Activated T-helper 2 cell treated with anti-CD3 and anti-CD28 coated beads, Interferon-gamma antibody, Interleukin-2, Interleukin-4, amounts not matched to agents 10 μg/mL and 5 μg/mL and 100 μg/mL, durations not matched to agents 14 hours and 24 hours and 36 hours (primary cell): Measurements from ENCODE around the gene SNED1. TPM values are rescaled to one million over a fixed set of nuclear protein-coding genes. Genes with fewer than 3 reads are reported as not detected.

Experiments
- DNase-seq: peaks from one replicate; pipeline ENCODE4 v3.0.0; 2021; ENCODE audit warnings: low spot score
- H3K27ac Mint-ChIP-seq: one replicate; pipeline ENCODE4 v1.8.0; 2021; ENCODE audit warnings: mixed read lengths
- H3K27me3 Mint-ChIP-seq: one replicate; pipeline ENCODE4 v1.8.0; 2021; ENCODE audit warnings: low read depth, mixed read lengths
- H3K36me3 Mint-ChIP-seq: one replicate; pipeline ENCODE4 v1.8.0; 2021; ENCODE audit warnings: low read depth, mixed read lengths
- H3K4me1 Mint-ChIP-seq: one replicate; pipeline ENCODE4 v1.8.0; 2021; ENCODE audit warnings: low read depth, mixed read lengths
- H3K4me3 Mint-ChIP-seq: one replicate; pipeline ENCODE4 v1.8.0; 2021; ENCODE audit warnings: low read depth, mild to moderate bottlenecking, moderate library complexity, mixed read lengths
- H3K9me3 Mint-ChIP-seq: one replicate; pipeline ENCODE4 v1.8.0; 2021; ENCODE audit warnings: mixed read lengths
- intact Hi-C: fragments of 100-400 bp; cut with micrococcal nuclease; formaldehyde crosslinking; loops from one replicate; pipeline ENCODE4 v1.15.1; 2023
- total RNA-seq: library from RNA; stranded (reverse); gene quantifications from 2 replicates; pipeline ENCODE4 v1.2.3, GENCODE V29; 2022

SNED1 gene
- total RNA-seq, 1 donor from 2014 or later = 1.5 TPM

GRCh38 chr2:241080405-241081189 lies 82.2 kb downstream of the SNED1 start:
- no peaks in the 10 kb centered on the region for H3K27me3 Mint-ChIP-seq
- H3K9me3 Mint-ChIP-seq = no peaks in the 10 kb centered on the region
- intact Hi-C loops = no loop called here
- peaks cover 12% of the 10 kb centered on the region for H3K36me3 Mint-ChIP-seq
- H3K27ac Mint-ChIP-seq = no peak overlapping the region
- no peaks in the 10 kb centered on the region for H3K4me1 Mint-ChIP-seq
- no peak overlapping the region for H3K4me3 Mint-ChIP-seq
- no peak for DNase-seq

- no peak for DNase-seq
- no peaks in the 10 kb centered on the region for H3K4me1 Mint-ChIP-seq
- peaks cover 14% of the 10 kb centered on the region for H3K36me3 Mint-ChIP-seq
- intact Hi-C loops = no loop called here
- H3K4me3 Mint-ChIP-seq = no peak overlapping the region
- no peaks in the 10 kb centered on the region for H3K27me3 Mint-ChIP-seq
- no peaks in the 10 kb centered on the region for H3K9me3 Mint-ChIP-seq
- no peak overlapping the region for H3K27ac Mint-ChIP-seq
Observed at GRCh38 chr2:241081190-241081642, 82.8 kb downstream of the SNED1 start.

DNA sequence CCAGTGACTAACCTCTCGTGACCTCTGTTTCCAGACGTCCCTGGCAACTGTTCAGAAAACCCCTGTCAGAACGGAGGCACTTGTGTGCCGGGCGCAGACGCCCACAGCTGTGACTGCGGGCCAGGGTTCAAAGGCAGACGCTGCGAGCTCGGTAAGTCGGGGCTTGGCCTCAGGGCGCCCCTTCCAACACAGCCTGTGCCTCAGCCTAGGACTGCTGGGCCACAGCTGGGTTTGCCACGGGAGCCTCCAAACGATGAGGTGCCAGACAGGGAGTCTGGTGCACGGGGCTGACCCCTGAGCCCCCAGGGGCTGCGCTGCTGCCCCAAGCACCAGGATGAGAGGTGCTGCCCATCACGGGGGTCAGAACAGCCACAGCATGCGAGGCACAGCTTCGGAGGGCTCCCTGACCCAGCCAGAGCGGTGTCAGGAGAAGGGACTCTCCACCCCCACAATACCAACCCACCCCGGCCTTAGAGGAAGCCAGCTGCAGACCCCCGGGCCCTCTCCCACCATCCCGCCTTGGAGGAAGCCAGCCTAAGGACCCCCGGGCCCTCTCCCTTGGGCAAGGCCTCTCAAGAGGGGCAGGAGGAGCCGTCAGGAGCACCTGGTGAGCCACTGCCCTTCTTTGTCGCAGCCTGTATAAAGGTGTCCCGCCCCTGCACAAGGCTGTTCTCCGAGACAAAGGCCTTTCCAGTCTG lies 83.4 kb downstream of the SNED1 start:
- no peak overlapping the region for H3K27ac Mint-ChIP-seq
- DNase-seq = no peak
- peaks cover 19% of the 10 kb centered on the region for H3K36me3 Mint-ChIP-seq
- H3K9me3 Mint-ChIP-seq = no peaks in the 10 kb centered on the region
- no peaks in the 10 kb centered on the region for H3K4me1 Mint-ChIP-seq
- intact Hi-C loops = no loop called here
- no peak overlapping the region for H3K4me3 Mint-ChIP-seq
- no peaks in the 10 kb centered on the region for H3K27me3 Mint-ChIP-seq

DNA sequence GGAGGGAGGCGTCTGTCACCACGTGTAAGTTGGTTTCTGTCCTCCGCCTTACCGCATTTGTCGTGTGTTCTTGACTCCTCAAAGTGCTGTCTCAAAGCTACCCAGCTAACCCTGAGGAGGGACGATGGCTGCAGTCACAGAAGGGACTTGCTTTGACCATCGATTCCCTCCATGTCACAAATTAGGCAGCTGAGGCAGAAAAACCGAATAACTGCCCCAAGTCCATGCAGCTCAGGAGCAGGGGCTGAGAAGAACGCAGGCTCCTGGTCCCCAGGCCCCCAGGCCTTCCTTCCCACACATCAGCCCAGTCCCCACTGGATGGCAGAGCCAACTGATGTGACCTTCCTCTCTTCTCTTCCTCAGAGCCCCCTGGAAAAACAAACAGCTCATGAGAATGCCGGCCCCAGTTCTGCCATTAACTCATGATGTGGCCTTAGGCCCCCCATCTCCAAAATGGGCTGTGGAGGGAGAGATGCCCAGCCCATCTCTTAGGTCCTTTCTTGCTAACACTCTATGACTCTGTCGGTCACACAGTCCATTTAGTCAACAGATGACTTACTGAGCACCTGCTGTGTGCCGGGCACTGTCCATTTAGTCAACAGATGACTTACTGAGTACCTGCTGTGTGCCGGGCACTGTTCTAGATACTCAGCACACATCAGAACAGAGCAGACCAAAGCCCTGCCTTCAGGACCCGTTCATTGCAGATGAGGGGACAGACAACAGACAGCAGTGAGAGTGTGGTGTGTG lies 84.1 kb downstream of the SNED1 start:
- DNase-seq = no peak
- H3K4me3 Mint-ChIP-seq = no peak overlapping the region
- H3K9me3 Mint-ChIP-seq = no peaks in the 10 kb centered on the region
- no peaks in the 10 kb centered on the region for H3K27me3 Mint-ChIP-seq
- intact Hi-C loops = no loop called here
- no peak overlapping the region for H3K27ac Mint-ChIP-seq
- peaks cover 21% of the 10 kb centered on the region for H3K36me3 Mint-ChIP-seq
- no peaks in the 10 kb centered on the region for H3K4me1 Mint-ChIP-seq

- intact Hi-C loops = no loop called here
Observed at GRCh38 chr2:241083091-241083415, 84.6 kb downstream of the SNED1 start.

DNA sequence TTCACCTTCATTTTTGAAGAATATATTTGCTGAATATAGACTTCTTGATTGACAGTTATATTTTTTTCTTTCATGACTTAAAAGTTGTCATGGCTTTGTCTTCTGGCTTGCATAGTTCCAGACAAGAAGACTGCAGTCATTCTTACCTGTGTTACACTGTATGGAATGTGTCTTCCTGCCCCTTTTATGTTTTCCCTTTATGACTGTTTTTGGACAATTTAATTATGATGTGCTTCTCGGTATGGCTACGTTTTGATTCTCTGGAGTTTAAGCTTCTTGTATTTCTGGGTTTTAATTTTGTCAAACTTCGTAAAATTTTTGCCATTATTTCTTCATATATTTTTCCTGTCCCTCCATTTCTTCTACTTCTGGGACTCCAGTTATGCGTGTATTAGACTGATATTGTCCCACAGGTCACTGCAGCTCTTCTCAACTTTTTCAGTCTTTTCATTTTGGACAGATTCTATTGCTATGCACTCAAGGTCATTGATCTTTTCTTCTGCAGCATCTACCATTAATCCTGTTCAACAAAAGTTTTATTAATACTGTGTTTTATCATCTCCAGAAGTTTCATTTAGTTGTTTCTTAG lies 86.5 kb downstream of the SNED1 start:
- H3K9me3 Mint-ChIP-seq = no peaks in the 10 kb centered on the region
- no peaks in the 10 kb centered on the region for H3K4me1 Mint-ChIP-seq
- no peak overlapping the region for H3K27ac Mint-ChIP-seq
- peaks cover 40% of the 10 kb centered on the region for H3K36me3 Mint-ChIP-seq
- H3K27me3 Mint-ChIP-seq = no peaks in the 10 kb centered on the region
- DNase-seq = no peak
- intact Hi-C loops = no loop called here
- no peak overlapping the region for H3K4me3 Mint-ChIP-seq

More at GRCh38 chr2:241083091-241083415, 84.6 kb downstream of the SNED1 start:
- no peak for DNase-seq
- Mint-ChIP-seq H3K4me3 (no peak overlapping the region), H3K36me3 (peaks cover 26% of the 10 kb centered on the region), H3K9me3 (no peaks in the 10 kb centered on the region), H3K4me1 (no peaks in the 10 kb centered on the region), H3K27ac (no peak overlapping the region), H3K27me3 (no peaks in the 10 kb centered on the region)

DNA sequence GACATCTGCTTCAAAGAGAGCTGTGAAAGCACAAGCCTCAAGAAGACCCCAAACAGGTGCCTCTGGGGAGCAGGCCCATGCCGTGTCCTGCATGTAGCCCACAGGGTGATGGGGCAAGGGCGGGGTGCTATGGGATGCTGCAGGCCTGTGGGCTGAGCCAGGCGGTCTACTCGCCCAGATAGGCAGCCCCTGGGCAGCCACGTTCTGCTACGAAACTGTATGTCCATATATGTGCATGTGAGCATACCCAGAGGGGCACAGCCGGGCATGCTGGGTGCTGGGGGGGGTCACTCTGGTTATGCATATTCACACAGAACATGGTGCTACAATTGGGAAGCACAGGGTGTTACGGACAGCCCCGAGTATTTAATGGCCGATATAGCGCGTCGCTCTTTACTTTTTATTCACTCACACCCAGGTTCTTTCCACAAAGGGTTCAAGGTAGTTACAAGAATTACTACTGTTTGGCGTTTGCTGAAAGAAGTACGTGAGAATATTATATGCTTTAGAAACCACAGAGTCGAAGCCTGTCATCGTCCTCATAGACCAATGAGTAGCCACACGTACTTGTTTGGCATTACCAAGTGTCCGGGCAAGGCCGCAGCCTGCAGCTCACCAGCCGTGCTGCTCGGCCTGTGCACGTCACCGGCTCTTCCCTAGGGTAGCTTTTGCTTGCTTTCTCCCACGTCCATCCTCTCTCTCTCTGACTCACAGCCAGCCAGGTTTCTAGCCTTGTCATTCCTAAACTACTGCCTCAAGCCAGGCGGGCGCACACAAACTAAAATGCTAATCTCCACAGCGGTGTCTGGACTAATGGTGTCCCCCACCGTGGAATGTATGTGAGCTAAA lies 89.2 kb downstream of the SNED1 start:
- no peak overlapping the region for H3K27ac Mint-ChIP-seq

GRCh38 chr2:241088376-241088775 lies 90.0 kb downstream of the SNED1 start:
- DNase-seq = no peak
- no peak overlapping the region for H3K27ac Mint-ChIP-seq
- H3K27me3 Mint-ChIP-seq = no peaks in the 10 kb centered on the region
- H3K4me3 Mint-ChIP-seq = no peak overlapping the region
- intact Hi-C loops = no loop called here
- H3K9me3 Mint-ChIP-seq = no peaks in the 10 kb centered on the region
- peaks cover 56% of the 10 kb centered on the region for H3K36me3 Mint-ChIP-seq
- H3K4me1 Mint-ChIP-seq = no peaks in the 10 kb centered on the region

More for the DNA sequence above, 89.2 kb downstream of the SNED1 start:
- Mint-ChIP-seq H3K9me3 (no peaks in the 10 kb centered on the region), H3K4me3 (no peak overlapping the region), H3K4me1 (no peaks in the 10 kb centered on the region), H3K36me3 (peaks cover 52% of the 10 kb centered on the region), H3K27me3 (no peaks in the 10 kb centered on the region)
- intact Hi-C loops = no loop called here
- no peak for DNase-seq

GRCh38 chr2:241088791-241089732 lies 90.6 kb downstream of the SNED1 start:
- H3K27ac Mint-ChIP-seq = no peak overlapping the region
- no peaks in the 10 kb centered on the region for H3K27me3 Mint-ChIP-seq
- DNase-seq = no peak
- intact Hi-C loops = no loop called here
- H3K36me3 Mint-ChIP-seq = peaks cover 59% of the 10 kb centered on the region
- H3K4me1 Mint-ChIP-seq = no peaks in the 10 kb centered on the region
- H3K9me3 Mint-ChIP-seq = no peaks in the 10 kb centered on the region
- no peak overlapping the region for H3K4me3 Mint-ChIP-seq

- intact Hi-C loops = no loop called here
- Mint-ChIP-seq H3K4me3 (no peak overlapping the region), H3K9me3 (no peaks in the 10 kb centered on the region), H3K36me3 (peaks cover 62% of the 10 kb centered on the region), H3K27ac (no peak overlapping the region), H3K4me1 (peaks cover 9% of the 10 kb centered on the region), H3K27me3 (no peaks in the 10 kb centered on the region)
- DNase-seq = no peak
Observed at GRCh38 chr2:241091201-241091600, 92.8 kb downstream of the SNED1 start.

DNA sequence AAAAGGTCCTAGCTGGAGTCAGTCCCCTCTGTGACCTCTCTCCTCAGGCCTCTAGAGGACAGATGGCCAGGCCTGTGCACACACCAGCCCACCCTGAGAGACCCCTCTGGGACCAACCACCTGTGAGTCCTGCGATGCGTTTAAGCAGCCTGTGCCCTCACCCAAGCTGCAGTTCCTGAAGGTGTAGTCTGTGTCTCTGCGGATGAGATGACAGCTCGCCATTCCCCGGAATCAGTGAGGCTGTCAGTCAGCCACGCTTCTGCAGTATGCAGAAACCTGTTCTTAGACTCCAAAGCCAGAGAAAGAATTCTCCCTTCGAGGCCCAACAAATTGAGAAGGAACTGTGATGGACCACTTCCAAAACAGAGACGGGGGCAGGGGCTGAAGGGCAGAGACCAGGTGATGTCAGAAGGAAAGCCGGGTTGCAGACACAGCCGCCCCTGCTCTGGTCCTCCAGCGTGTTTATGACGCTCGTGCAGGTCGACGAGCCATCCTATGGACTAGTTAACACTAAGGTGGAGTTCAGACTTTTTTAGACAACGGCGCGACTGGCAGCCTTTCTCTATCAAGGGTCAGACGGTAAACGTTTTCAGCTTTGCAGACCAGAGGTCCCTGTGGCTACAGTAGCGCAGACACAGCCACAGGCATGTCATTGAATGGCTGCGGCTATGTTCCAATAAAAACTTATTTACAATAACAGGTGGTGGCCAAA lies 93.5 kb downstream of the SNED1 start:
- intact Hi-C loops = no loop called here
- Mint-ChIP-seq H3K36me3 (peaks cover 63% of the 10 kb centered on the region), H3K27ac (no peak overlapping the region), H3K4me1 (peaks cover 13% of the 10 kb centered on the region), H3K9me3 (no peaks in the 10 kb centered on the region), H3K27me3 (no peaks in the 10 kb centered on the region), H3K4me3 (no peak overlapping the region)
- no peak for DNase-seq
